MV-4-11 (cell line): Measurements from ENCODE around the gene EXO5.

Experiments used
- DNase-seq: peaks from one replicate; lab custom pipeline; 2025; lab: John Stamatoyannopoulos, UW

Gene EXO5, protein sequence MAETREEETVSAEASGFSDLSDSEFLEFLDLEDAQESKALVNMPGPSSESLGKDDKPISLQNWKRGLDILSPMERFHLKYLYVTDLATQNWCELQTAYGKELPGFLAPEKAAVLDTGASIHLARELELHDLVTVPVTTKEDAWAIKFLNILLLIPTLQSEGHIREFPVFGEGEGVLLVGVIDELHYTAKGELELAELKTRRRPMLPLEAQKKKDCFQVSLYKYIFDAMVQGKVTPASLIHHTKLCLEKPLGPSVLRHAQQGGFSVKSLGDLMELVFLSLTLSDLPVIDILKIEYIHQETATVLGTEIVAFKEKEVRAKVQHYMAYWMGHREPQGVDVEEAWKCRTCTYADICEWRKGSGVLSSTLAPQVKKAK

DNA sequence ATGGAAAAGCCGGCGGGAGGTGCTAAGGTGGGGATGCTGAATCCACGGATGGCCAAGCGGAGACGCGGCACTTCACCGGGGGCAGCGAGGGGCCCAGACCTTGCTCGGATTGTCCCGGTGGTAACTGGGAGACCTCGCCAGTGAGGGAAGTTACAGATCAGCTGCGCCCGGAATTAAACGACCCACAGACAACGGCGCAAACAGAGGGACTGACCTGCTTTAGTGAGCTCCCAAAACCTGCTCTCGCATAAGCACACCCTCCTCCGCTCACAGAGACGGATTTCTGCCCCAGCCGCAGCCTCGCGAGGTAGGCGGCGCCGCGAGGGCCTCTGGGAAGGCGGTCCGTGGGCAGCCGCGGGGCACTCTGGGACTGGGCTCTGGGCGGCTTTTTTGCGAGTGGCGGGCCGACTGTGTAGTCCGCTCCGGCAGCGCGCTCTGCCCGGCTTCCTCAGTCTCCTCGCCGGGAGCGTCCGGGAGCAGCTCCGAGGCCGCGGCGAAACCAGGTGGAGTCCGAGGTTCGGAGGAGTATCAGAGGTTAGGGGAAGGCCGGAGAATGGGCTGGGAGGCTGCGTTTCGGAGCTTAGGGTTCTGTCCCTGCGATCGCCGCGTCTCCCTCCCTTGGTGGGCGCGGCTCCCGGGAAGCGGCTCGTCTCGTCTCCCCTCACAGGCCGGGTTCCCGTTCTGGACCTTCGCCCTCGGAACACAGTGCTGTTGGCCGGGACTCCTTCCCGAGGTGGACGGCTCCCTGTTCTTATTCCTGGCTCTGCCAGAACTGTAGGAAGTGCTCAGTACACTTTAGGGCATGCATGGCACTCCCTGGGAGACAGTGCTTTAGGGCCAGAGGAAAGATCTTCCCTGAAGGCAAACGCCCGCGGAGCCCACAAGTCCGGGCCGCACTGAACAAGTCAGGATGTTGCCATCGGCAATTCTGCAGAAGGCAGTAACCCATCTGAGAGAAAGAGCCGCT, at the start of gene EXO5:
EXO5 (plus strand) TSS at position 393 of the 967 bp plus-strand sequence. CDS start 5,778 bp downstream, outside the sequence.
- DNase-seq: peak; percentile 66

DNA sequence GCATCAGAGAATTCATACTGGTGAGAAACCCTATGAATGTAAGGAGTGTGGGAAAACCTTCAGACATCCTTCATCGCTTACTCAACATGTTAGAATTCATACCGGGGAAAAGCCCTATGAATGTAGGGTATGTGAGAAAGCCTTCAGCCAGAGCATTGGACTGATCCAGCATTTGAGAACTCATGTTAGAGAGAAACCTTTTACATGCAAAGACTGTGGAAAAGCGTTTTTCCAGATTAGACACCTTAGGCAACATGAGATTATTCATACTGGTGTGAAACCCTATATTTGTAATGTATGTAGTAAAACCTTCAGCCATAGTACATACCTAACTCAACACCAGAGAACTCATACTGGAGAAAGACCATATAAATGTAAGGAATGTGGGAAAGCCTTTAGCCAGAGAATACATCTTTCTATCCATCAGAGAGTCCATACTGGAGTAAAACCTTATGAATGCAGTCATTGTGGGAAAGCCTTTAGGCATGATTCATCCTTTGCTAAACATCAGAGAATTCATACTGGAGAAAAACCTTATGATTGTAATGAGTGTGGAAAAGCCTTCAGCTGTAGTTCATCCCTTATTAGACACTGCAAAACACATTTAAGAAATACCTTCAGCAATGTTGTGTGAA, 45.5 kb upstream of the EXO5 start:
- DNase-seq: no peak

DNA sequence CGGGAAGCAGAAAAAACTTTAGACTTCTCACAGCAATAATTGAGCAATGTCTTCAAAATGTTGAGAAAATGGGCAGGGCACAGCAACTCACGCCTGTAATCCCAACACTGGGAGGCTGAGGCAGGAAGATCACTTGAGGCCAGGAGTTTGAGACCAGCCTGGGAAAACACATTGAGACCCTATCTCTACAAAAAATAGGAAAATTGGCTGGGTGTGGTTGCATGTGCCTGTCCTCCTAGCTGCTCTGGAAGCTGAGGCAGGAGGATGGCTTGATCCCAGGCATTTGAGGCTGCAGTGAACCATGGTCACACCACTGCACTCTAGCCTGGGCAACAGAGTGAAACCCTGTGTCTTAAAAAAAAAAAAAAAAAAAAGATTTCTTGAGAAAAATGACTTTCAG, 39.2 kb upstream of the EXO5 start:
- DNase-seq: no peak

DNA sequence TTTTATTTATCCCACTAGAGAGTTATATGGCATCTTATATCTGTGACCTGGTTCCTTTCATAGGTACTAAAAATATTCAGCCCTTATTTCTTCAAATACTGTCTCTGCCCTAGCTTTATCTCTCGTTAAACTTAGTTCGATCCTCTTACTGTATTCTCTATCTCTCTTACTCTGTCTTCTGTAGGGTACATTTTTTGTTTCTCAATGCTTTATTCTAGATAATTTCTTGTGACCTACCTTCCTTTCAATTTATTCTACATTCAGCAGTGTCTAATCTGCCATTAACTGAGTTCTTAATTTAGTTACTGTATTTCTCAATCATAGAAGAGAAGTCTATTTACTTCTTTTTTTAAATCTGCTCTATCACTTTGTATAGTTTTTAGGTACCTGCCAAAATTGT, 33.3 kb upstream of the EXO5 start:
- no peak for DNase-seq

DNA sequence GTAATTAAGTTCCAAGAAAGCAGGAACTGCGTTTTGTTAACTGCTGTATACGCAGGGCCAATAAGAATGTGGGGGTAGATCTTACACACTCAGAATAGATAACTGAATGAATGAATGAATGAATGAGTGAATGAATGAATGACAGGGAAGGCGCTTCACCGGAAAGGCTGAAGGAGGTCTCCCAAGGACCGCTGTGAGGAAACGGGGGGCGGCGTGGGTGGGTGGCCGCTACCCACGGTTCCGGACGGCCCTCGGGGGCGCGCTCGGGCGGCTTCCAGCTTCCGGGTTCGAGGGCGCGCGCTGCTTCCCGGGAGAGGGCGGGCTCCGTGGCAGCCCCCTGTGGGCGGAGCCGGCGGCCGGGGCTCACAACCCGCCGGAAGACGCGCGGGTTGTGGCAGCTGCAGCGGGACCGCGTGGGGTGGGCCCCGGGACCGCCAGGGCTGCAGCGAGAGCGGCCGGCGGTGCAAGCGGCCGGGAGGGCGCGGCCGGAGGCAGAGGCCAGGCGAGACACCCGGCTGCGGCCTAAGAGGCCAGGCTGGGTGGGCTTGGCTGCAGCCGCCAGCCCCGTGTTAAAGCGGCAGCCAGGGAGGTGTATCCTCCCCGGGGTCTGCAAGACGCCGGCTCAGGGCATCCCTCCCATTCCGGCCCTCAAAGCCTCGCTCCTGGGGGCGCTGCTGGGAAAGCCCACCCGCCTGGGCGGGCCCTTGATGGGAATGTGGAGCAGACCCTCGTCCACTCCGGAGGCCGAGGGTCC, 31.5 kb upstream of the EXO5 start, which contains the start of gene ZFP69:
ZFP69 (plus strand) TSS at position 367 of the 754 bp plus-strand sequence. CDS start 2,072 bp downstream, outside the sequence.
- DNase-seq: peak; percentile 74

DNA sequence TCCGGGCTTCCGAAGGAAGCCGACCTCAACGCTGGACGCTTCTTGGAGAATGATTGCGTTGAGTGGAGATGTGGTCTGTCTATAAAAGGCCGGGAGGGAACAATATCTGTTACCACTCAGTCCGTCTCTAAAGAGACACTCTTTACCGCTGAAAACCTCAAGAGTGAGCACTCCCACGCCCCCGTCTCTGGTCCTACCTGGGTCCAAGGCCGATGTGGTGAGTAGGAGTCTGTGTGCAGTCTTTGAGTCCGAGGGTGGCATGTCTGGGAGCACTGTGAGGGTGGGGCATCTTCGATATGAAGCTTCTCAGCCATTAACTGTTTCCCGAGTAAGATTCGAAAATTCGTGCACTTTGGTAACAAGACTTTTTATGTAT, 30.9 kb upstream of the EXO5 start:
- no peak for DNase-seq

DNA sequence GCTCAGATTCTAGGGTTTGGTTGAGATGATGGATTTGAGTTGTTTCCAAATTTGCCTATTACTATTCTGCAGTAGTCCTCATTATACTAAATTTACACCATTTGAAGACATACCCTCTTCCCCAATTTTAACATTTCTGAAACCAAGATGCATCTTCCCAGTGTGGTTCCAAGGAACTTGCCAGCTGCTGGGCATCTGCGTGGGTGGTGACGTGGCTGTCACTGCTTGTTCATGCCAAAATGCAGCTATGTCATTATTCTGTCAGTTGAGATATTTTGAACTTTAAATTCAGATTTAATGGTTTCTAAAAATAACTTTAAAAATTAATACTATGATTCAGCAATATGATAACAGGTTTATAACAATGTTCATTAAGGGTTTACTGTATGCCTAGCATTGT, 30.3 kb upstream of the EXO5 start:
- no peak for DNase-seq

DNA sequence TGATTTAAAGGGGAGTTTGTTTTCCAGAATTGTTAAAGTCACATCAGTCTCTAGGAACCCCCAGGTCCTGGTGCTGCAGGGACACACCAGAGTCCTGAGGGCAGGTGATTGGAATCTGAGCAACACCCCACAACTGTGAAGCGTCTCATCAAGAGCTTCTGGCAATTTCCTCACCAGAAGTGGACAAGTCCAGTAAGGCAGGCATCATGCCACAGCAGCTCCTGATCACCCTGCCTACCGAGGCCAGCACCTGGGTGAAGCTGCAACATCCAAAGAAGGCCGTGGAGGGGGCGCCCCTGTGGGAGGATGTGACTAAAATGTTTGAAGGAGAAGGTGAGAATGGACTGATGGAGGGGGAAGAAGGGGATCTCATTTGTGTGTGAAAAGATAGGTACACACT, 29.4 kb upstream of the EXO5 start:
- DNase-seq: no peak

DNA sequence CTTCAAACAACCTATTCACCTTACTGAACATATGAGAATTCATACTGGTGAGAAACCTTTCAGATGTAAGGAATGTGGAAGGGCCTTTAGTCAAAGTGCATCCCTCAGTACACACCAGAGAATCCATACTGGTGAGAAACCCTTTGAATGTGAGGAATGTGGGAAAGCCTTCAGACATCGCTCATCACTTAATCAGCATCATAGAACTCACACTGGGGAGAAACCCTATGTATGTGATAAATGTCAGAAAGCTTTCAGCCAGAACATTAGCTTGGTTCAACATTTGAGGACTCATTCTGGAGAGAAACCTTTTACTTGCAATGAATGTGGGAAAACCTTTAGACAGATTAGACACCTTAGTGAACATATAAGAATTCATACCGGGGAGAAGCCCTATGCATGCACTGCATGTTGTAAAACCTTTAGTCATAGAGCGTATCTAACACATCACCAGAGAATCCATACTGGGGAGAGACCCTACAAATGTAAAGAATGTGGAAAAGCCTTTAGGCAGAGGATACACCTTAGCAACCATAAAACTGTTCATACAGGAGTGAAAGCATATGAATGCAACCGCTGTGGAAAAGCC, 13.2 kb upstream of the EXO5 start:
- DNase-seq: no peak

DNA sequence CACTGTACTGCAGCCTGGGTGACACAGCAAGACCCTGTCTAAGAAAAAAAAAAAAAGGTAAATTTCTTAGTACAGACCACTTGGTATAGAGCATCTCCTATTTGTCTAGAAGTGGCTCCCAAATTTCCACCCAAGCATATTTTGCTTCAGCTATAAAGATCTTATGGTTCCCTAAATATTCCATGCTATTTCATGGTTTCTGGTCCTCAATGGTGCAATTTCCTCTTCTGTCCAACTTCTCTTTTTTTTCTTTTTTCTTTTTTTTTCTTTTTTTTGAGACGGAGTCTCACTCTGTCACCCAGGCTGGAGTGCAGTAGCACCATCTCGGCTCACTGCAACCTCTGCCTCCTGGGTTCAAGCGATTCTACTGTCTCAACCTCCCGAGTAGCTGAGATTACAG, 5.9 kb upstream of the EXO5 start:
- peak; percentile 76 for DNase-seq

DNA sequence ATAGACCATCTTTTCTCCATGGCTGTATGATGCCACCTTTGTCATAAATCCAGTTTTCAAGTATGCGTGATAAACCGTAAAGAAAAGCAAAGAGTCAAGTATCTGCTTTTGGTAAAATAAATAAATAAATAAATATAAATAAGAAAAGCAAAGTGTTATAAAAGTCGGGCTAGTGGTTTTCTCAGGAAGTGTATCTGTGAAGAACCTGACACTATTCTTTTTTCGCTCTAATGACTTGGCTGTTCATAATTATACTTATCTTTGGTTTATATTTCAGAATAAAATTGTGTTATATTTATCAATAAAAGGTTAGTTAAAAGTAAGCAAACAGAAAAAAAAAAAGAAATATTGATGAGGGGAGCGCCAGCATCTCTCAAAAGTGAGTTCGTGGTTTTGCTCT, 594 bp upstream of the EXO5 start:
- DNase-seq: no peak

DNA sequence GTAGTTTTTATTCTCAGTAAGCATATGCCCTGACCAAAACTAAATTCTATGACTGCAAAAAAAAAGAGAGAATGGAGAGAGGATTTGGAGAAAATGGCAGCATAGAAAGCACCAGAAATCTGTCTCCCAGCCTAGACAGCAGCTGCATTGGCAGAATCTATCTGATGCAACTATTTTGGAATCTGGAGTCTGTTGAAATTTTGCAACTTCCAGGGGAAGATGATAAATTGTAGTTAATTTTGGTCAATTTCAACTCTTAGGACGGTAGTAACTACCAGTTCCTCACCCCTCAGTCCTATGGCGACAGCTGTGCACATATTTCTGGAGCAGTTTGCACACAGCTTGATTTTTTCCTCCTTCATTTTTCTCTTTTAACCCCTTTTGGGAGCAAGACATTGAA, 10.9 kb downstream of the EXO5 start:
- DNase-seq: peak; percentile 79

DNA sequence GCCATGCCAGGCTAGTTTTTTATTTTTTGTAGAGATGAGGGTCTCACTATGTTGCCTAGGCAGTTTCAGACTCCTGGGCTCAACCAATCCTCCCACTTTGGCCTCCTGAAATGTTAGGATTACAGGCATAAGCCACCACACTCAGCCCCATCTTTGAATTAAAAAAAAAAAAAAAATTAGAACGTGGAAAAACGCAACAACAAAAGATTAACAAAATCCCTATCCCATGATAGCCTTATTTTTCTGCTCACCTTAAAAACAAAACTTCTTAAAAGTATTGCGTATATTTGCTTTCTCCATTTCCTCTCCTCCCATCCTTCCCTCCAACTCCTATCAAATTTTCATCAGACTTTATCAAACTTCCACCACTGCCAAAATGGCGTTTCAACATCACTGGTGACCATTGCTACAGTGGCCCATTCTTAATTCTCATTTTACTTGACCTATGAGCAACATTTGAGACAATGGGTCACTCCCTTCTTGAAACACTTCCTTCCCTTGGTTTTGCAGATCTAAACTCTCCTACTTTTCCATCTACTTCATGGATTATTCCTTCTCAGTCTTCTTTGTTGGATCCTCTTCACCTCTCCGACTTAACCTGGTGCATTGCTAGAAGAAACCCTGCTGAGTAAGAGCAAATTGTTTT, 22.3 kb downstream of the EXO5 start:
- no peak for DNase-seq

DNA sequence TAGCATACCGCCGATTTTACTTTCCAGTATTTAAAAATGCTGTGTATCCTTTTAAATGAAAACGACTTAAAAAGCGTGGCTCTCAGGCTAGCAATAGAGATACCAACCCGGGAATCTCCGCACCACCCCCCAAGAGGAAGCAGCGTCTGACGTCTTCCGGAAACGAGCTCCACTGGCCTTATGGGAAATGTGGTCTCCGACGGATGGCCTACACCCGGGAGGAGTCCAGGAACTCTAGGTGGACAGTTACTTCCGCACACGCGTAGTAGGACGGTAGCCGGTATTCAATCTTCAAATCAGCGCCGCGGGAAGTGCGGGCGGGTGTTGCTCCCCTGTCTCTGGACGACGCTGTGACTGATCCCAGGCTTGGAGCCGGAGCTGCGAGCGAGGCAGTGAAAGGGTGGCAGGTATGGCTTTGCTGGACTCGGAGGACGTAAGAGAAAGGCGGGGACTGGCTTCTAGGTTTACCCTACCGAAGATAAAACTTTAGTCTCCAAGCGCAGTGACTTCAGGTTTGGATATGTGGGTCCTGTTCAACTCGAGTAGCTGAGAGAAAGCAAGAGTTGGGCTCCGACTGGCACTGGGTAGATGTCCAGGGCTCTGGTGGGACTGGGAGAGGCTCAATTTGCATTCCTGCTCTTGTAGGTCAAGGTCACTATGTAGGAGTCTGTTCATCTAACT, 23.0 kb downstream of the EXO5 start, which contains the start of gene ZNF684:
ZNF684 (plus strand) TSS at position 257 of the 681 bp plus-strand sequence. CDS start 1,530 bp downstream, outside the sequence.
- DNase-seq: peak; percentile 98

DNA sequence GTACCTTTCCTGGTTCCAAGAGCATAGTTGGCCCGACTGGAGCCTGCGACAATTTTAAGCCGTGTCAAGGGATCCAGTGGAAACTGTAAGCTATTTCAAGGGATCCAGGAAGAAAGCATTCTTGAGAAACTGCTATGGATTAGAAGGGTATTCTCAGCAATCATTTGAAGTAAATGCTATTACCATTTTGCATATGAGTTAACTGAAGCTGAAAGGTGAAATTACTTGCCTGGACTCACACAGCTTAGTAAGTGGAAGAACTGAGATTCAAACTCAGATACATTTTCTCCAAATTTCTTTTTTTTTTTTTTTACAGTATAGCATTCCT, 23.5 kb downstream of the EXO5 start:
- DNase-seq: no peak

DNA sequence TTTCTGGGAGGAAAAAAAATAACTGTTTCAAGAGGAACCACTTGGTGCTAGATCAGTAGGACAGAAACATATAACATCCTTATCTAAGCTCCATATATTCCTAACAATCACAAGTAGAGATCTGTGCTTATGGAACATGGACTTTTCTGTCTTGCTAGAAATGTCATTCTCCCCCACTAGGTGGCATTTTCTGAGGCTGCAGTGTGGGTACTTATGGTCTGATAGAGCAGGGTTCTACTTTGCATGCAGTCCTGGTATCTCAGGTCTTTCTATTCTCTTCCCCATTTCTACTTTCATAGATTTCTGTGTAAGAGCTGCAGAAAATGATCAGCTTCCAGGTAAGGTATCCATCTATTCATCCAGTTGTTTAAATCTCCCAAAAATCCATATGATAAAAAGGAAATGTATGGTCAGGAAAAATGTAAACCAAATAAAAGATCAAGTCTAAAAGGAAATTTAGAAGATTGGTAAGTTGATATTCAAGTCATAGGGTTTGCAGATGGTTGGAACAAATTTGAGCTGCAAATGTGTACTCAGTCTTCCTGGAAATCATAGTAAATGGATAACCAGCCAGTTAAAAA, 24.4 kb downstream of the EXO5 start:
- DNase-seq: peak; percentile 71

DNA sequence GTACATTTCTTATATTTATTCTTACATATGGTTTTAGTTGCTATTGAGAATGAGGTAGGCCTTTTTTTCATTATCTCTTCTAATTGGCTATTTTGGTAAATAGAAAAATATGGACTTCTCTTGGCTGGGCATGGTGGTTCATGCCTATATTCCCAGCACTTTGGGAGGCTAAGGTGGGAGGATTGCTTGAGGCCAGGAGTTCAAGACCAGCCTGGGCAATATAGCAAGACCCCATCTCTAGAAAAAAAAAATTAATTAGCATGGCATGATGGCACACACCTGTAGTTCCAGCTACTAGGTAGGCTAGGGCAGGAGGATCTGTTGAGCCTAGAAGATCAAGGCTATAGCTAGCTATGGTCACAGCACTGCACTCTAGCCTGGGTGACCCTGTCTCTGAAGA, 26.0 kb downstream of the EXO5 start:
- DNase-seq: no peak

DNA sequence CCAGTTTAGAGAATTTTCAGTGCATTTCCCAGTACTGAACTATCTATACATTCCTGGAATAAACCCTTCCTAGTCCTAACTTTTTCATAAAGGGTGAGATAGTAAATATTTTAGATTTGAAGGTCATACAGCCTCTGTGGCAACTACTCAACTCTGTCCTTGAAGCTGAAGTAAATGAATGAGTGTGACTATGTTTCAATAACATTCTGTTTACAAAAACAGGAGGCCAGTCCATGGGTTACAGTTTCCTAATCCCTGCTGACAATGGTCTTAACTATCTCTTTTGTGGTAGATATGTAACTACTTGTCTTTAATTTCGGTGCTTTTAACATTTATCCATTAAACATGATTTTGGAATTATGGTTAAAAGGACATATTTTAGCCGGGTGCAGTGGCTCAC, 27.2 kb downstream of the EXO5 start:
- no peak for DNase-seq

DNA sequence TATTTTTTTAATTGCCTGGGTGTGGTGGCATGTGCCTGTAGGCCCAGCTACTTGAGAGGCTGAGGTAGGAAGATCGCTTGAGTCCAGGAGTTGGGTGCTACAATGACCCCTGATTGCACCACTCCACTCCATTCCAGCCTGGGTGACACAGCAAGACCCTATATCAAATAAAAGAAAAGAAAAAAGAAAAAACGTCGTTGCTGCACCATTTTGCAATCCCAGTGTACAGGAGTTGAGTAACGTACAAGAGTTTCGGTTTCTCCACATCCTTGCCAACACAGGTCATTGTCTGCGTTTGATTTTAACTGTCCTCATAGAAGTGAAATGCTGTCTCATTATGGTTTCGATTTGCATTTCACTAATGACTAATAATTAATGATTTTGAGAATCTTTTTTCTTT, 30.8 kb downstream of the EXO5 start:
- DNase-seq: peak; percentile 74

DNA sequence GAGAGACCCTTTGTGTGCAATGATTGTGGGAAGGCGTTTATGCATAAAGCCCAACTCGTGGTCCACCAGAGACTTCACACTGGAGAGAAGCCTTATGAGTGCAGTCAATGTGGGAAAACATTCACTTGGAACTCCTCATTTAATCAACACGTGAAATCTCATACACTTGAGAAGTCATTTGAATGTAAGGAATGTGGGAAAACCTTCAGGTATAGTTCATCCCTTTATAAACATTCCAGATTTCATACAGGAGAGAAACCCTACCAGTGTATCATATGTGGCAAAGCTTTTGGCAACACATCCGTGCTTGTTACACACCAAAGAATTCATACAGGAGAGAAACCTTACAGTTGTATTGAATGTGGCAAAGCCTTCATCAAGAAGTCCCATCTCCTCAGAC, 38.4 kb downstream of the EXO5 start:
- DNase-seq: no peak
